Effector memory CD4-positive, alpha-beta T cell (primary cell): ENCODE data around the gene PLD4.

ENCODE experiments used
- DNase-seq, 3 donors: peaks; one replicate each; pipeline ENCODE4 v3.0.0-alpha.2; 2020
- H3K27ac ChIP-seq: 2 replicates; pipeline ENCODE4 v1.7.0; 2013; ENCODE audit warnings: mild to moderate bottlenecking, low read length, moderate library complexity; ENCODE audit not compliant: insufficient read depth, poor library complexity, severe bottlenecking
- H3K27me3 ChIP-seq: replicated peaks from 2 replicates; pipeline ENCODE4 v1.7.0; 2013; ENCODE audit warnings: mild to moderate bottlenecking, low read length; ENCODE audit not compliant: insufficient read depth, control insufficient read depth, poor library complexity, severe bottlenecking
- H3K36me3 ChIP-seq: 2 replicates; pipeline ENCODE4 v1.7.0; 2013; ENCODE audit warnings: mild to moderate bottlenecking, low read length, moderate library complexity; ENCODE audit not compliant: control insufficient read depth, insufficient read depth
- H3K4me1 ChIP-seq: 2 replicates; pipeline ENCODE4 v1.7.0; 2013; ENCODE audit warnings: low read length, mild to moderate bottlenecking; ENCODE audit not compliant: control insufficient read depth, insufficient read depth, poor library complexity, severe bottlenecking
- H3K4me3 ChIP-seq: 2 replicates; pipeline ENCODE4 v1.7.0; 2013; ENCODE audit warnings: low read length, low read depth, mild to moderate bottlenecking; ENCODE audit not compliant: insufficient read depth, poor library complexity, severe bottlenecking
- H3K9me3 ChIP-seq: 2 replicates; pipeline ENCODE4 v1.7.0; 2013; ENCODE audit warnings: mild to moderate bottlenecking, low read length, moderate library complexity; ENCODE audit not compliant: control insufficient read depth

The PLD4 gene

GRCh38 chr14:104936361-104937155 is 11.9 kb downstream of the PLD4 start:
- Histone ChIP-seq H3K27ac (no peak overlapping the region), H3K4me3 (no peak overlapping the region), H3K36me3 (no peaks in the 10 kb centered on the region), H3K4me1 (peaks cover 9% of the 10 kb centered on the region), H3K27me3 (peaks cover 5% of the 10 kb centered on the region), H3K9me3 (no peaks in the 10 kb centered on the region)
- DNase-seq: no peak

- H3K4me3 ChIP-seq: no peak overlapping the region
- no peak for DNase-seq
- peaks cover 5% of the 10 kb centered on the region for H3K27me3 ChIP-seq
- peaks cover 9% of the 10 kb centered on the region for H3K4me1 ChIP-seq
- no peaks in the 10 kb centered on the region for H3K36me3 ChIP-seq
- no peak overlapping the region for H3K27ac ChIP-seq
- no peaks in the 10 kb centered on the region for H3K9me3 ChIP-seq
These were observed 12.5 kb downstream of the PLD4 start for GRCh38 chr14:104937161-104937560.

- Histone ChIP-seq H3K4me1 (peaks cover 8% of the 10 kb centered on the region), H3K9me3 (no peaks in the 10 kb centered on the region), H3K4me3 (no peak overlapping the region), H3K27me3 (peaks cover 5% of the 10 kb centered on the region), H3K27ac (no peak overlapping the region), H3K36me3 (no peaks in the 10 kb centered on the region)
- no peak for DNase-seq
These were observed 13.2 kb downstream of the PLD4 start for GRCh38 chr14:104937694-104938365.

- peaks cover 5% of the 10 kb centered on the region for H3K27me3 ChIP-seq
- H3K27ac ChIP-seq: no peak overlapping the region
- no peaks in the 10 kb centered on the region for H3K9me3 ChIP-seq
These were observed 13.8 kb downstream of the PLD4 start for GRCh38 chr14:104938436-104938835.

GRCh38 chr14:104938960-104939359 is 14.3 kb downstream of the PLD4 start:
- peaks cover 5% of the 10 kb centered on the region for H3K27me3 ChIP-seq
- no peaks in the 10 kb centered on the region for H3K9me3 ChIP-seq
- H3K36me3 ChIP-seq: no peaks in the 10 kb centered on the region

More at GRCh38 chr14:104938436-104938835, 13.8 kb downstream of the PLD4 start:
- Histone ChIP-seq H3K4me3 (no peak overlapping the region), H3K4me1 (peaks cover 4% of the 10 kb centered on the region), H3K36me3 (no peaks in the 10 kb centered on the region)
- DNase-seq: no peak

GRCh38 chr14:104939666-104940410 is 15.2 kb downstream of the PLD4 start:
- no peaks in the 10 kb centered on the region for H3K27me3 ChIP-seq
- DNase-seq: no peak
- no peak overlapping the region for H3K27ac ChIP-seq
- no peak overlapping the region for H3K4me3 ChIP-seq
- H3K4me1 ChIP-seq: no peaks in the 10 kb centered on the region
- H3K36me3 ChIP-seq: no peaks in the 10 kb centered on the region
- H3K9me3 ChIP-seq: no peaks in the 10 kb centered on the region

More at GRCh38 chr14:104938960-104939359, 14.3 kb downstream of the PLD4 start:
- Histone ChIP-seq H3K27ac (no peak overlapping the region), H3K4me1 (peaks cover 4% of the 10 kb centered on the region), H3K4me3 (no peak overlapping the region)
- no peak for DNase-seq

- Histone ChIP-seq H3K4me1 (no peaks in the 10 kb centered on the region), H3K27ac (no peak overlapping the region), H3K4me3 (no peak overlapping the region), H3K9me3 (no peaks in the 10 kb centered on the region), H3K36me3 (no peaks in the 10 kb centered on the region), H3K27me3 (no peaks in the 10 kb centered on the region)
- no peak for DNase-seq
These were observed 16.0 kb downstream of the PLD4 start for GRCh38 chr14:104940526-104941150.

GRCh38 chr14:104941508-104942365 is 17.1 kb downstream of the PLD4 start:
- Histone ChIP-seq H3K27me3 (no peaks in the 10 kb centered on the region), H3K36me3 (no peaks in the 10 kb centered on the region)
- DNase-seq: no peak

GRCh38 chr14:104942586-104942985 is 17.9 kb downstream of the PLD4 start:
- H3K9me3 ChIP-seq: no peaks in the 10 kb centered on the region
- H3K4me1 ChIP-seq: no peaks in the 10 kb centered on the region
- H3K27ac ChIP-seq: no peak overlapping the region
- no peak for DNase-seq
- no peaks in the 10 kb centered on the region for H3K27me3 ChIP-seq
- H3K4me3 ChIP-seq: no peak overlapping the region
- H3K36me3 ChIP-seq: no peaks in the 10 kb centered on the region

More at GRCh38 chr14:104941508-104942365, 17.1 kb downstream of the PLD4 start:
- H3K27ac ChIP-seq: no peak overlapping the region
- H3K9me3 ChIP-seq: no peaks in the 10 kb centered on the region
- no peak overlapping the region for H3K4me3 ChIP-seq
- no peaks in the 10 kb centered on the region for H3K4me1 ChIP-seq
